ENCODE data around the gene ENDOD1.

- TF ChIP-seq PHF8 (IDR thresholded peaks at IDR 0.05; ENCODE audit: borderline replicate concordance, low read depth) (no peak), REST (IDR thresholded peaks at IDR 0.05) (no peak), JUN (IDR thresholded peaks at IDR 0.05) (no peak), ZC3H11A (IDR thresholded peaks at IDR 0.05) (no peak), POLR2AphosphoS2 (conservative IDR thresholded peaks at IDR 0.05; ENCODE audit: low read length) (no peak), NPAS2 (CRISPR knock-in tag; IDR thresholded peaks at IDR 0.05; ENCODE audit: borderline replicate concordance) (no peak), POLR2A (IDR thresholded peaks at IDR 0.05; ENCODE audit: low read length) (no peak), HOXA7 (CRISPR knock-in tag; IDR thresholded peaks at IDR 0.05) (no peak), ELK1 (IDR thresholded peaks at IDR 0.05; ENCODE audit: low read depth, low read length) (no peak), CEBPB (IDR thresholded peaks at IDR 0.05) (no peak), RCOR1 (IDR thresholded peaks at IDR 0.05; ENCODE audit: low read depth, low read length) (no peak)
- TF ChIP-seq, protein P1, sequence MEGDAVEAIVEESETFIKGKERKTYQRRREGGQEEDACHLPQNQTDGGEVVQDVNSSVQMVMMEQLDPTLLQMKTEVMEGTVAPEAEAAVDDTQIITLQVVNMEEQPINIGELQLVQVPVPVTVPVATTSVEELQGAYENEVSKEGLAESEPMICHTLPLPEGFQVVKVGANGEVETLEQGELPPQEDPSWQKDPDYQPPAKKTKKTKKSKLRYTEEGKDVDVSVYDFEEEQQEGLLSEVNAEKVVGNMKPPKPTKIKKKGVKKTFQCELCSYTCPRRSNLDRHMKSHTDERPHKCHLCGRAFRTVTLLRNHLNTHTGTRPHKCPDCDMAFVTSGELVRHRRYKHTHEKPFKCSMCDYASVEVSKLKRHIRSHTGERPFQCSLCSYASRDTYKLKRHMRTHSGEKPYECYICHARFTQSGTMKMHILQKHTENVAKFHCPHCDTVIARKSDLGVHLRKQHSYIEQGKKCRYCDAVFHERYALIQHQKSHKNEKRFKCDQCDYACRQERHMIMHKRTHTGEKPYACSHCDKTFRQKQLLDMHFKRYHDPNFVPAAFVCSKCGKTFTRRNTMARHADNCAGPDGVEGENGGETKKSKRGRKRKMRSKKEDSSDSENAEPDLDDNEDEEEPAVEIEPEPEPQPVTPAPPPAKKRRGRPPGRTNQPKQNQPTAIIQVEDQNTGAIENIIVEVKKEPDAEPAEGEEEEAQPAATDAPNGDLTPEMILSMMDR (IDR thresholded peaks at IDR 0.05): no peak
Observed at GRCh38 chr11:95065336-95065735, 24.3 kb upstream of the ENDOD1 start.

Data from A549 (cell line).